ENCODE data around the gene BLTP3A. TPM values are rescaled to one million over a fixed set of nuclear protein-coding genes. Genes with fewer than 3 reads are reported as not detected.

BLTP3A gene
- total and polyA plus RNA-seq, 10 of the 15 experiments (the other 5 are each of a cell fraction or from before 2014, with no cell fraction given): 2.7 to 16.7 (median 9.9) TPM

GRCh38 chr6:34791701-34792604 is at the start of gene BLTP3A (continued):
- TF ChIP-seq HDAC6 (IDR thresholded peaks at IDR 0.05; ENCODE audit: unreplicated experiment) (peak; percentile 76), SIN3A (IDR thresholded peaks at IDR 0.05; ENCODE audit: low read depth, low read length) (0 out of 2 replicates have a peak, but pooled peaks have one; percentile 21), YY1 (IDR thresholded peaks at IDR 0.05; ENCODE audit: low read depth, low read length) (peak; percentile 92), IKZF1 (conservative IDR thresholded peaks at IDR 0.05) (peak; percentile 76), TCF12 (IDR thresholded peaks at IDR 0.05; ENCODE audit: low read depth, low read length) (peak; percentile 12; the same call in 1 of the 2 replicates), BACH1 (IDR thresholded peaks at IDR 0.05; ENCODE audit: borderline replicate concordance) (peak; percentile 92), CREB1 (IDR thresholded peaks at IDR 0.05; ENCODE audit: low read depth) (no peak; the same call in 1 of the 2 replicates), CREM (IDR thresholded peaks at IDR 0.05; ENCODE audit: low read depth) (peak; percentile 41; the same call in 1 of the 2 replicates), NBN (IDR thresholded peaks at IDR 0.05) (peak; percentile 53), KLF5 (IDR thresholded peaks at IDR 0.05; ENCODE audit: partially characterized antibody) (no peak), ZZZ3 (IDR thresholded peaks at IDR 0.05; ENCODE audit: control insufficient read depth, insufficient read length, low read depth) (no peak), MXI1 (IDR thresholded peaks at IDR 0.05; ENCODE audit: low read depth, low read length) (peak; percentile 21; the same call in 1 of the 2 replicates), ZNF687 (IDR thresholded peaks at IDR 0.05) (peak; percentile 47; the same call in 1 of the 2 replicates), POLR2AphosphoS5 (IDR thresholded peaks at IDR 0.05; ENCODE audit: low read length) (peak; percentile 77), TCF7 (IDR thresholded peaks at IDR 0.05; ENCODE audit: borderline replicate concordance) (no peak), NR2C1 (IDR thresholded peaks at IDR 0.05) (peak; percentile 36)
- TF ChIP-seq, protein P1, sequence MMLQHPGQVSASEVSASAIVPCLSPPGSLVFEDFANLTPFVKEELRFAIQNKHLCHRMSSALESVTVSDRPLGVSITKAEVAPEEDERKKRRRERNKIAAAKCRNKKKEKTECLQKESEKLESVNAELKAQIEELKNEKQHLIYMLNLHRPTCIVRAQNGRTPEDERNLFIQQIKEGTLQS (IDR thresholded peaks at IDR 0.05; ENCODE audit: borderline replicate concordance, extremely low read depth, low read depth, low read length): no peak
- TF ChIP-seq, protein P2, sequence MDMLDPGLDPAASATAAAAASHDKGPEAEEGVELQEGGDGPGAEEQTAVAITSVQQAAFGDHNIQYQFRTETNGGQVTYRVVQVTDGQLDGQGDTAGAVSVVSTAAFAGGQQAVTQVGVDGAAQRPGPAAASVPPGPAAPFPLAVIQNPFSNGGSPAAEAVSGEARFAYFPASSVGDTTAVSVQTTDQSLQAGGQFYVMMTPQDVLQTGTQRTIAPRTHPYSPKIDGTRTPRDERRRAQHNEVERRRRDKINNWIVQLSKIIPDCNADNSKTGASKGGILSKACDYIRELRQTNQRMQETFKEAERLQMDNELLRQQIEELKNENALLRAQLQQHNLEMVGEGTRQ (IDR thresholded peaks at IDR 0.05; ENCODE audit: borderline replicate concordance, low read depth, low read length): no peak
- TF ChIP-seq, protein P3, sequence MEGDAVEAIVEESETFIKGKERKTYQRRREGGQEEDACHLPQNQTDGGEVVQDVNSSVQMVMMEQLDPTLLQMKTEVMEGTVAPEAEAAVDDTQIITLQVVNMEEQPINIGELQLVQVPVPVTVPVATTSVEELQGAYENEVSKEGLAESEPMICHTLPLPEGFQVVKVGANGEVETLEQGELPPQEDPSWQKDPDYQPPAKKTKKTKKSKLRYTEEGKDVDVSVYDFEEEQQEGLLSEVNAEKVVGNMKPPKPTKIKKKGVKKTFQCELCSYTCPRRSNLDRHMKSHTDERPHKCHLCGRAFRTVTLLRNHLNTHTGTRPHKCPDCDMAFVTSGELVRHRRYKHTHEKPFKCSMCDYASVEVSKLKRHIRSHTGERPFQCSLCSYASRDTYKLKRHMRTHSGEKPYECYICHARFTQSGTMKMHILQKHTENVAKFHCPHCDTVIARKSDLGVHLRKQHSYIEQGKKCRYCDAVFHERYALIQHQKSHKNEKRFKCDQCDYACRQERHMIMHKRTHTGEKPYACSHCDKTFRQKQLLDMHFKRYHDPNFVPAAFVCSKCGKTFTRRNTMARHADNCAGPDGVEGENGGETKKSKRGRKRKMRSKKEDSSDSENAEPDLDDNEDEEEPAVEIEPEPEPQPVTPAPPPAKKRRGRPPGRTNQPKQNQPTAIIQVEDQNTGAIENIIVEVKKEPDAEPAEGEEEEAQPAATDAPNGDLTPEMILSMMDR (IDR thresholded peaks at IDR 0.05 in 2 of 3, conservative IDR thresholded peaks at IDR 0.05 in 1 of 3; ENCODE audit: control insufficient read depth in 2 of 3, extremely low read depth in 1 of 3, insufficient read depth in 1 of 3, low read depth in 3 of 3, low read length in 3 of 3): peak in 1 of 3 experiments; percentile 44; a peak in 1 of 6 replicates
- TF ChIP-seq, protein P4, sequence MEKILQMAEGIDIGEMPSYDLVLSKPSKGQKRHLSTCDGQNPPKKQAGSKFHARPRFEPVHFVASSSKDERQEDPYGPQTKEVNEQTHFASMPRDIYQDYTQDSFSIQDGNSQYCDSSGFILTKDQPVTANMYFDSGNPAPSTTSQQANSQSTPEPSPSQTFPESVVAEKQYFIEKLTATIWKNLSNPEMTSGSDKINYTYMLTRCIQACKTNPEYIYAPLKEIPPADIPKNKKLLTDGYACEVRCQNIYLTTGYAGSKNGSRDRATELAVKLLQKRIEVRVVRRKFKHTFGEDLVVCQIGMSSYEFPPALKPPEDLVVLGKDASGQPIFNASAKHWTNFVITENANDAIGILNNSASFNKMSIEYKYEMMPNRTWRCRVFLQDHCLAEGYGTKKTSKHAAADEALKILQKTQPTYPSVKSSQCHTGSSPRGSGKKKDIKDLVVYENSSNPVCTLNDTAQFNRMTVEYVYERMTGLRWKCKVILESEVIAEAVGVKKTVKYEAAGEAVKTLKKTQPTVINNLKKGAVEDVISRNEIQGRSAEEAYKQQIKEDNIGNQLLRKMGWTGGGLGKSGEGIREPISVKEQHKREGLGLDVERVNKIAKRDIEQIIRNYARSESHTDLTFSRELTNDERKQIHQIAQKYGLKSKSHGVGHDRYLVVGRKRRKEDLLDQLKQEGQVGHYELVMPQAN (conservative IDR thresholded peaks at IDR 0.05): peak; percentile 85

Data from GM12878 (cell line).